ENCODE measurements around the gene NAXD. TPM values are rescaled to one million over a fixed set of nuclear protein-coding genes. Genes with fewer than 3 reads are reported as not detected.

The NAXD gene
- total RNA-seq, 1 experiment from 2014 or later: 15.1 TPM

GRCh38 chr13:110640591-110641029, 25.3 kb downstream of the NAXD start:
- intact Hi-C loops (cut with micrococcal nuclease; ENCODE audit: unreplicated experiment) (no loop called here), in situ Hi-C loops (cut with HindIII; ENCODE audit: low pct_unique_long_range_greater_than_20kb, low sequenced_read_pairs) (no loop called here)
- ATAC-seq: no peak
- no peak overlapping the region for H3K27ac ChIP-seq (ENCODE audit: low read length)
- TF ChIP-seq REST (IDR thresholded peaks at IDR 0.05; ENCODE audit: insufficient read depth in 1 of 2, low read depth in 2 of 2, low read length in 1 of 2): no peak
- no peak for TF ChIP-seq CTCF (IDR thresholded peaks at IDR 0.05)
- no peak for TF ChIP-seq SIN3A (IDR thresholded peaks at IDR 0.05; ENCODE audit: borderline replicate concordance, insufficient read depth, low read depth, low read length)
- TF ChIP-seq POLR2AphosphoS5 (IDR thresholded peaks at IDR 0.05; ENCODE audit: low read depth, low read length): no peak
- no peak for TF ChIP-seq TCF7L2 (IDR thresholded peaks at IDR 0.05; ENCODE audit: low read depth, low read length)
- no peaks in the 10 kb centered on the region for H3K9me3 ChIP-seq (ENCODE audit: control insufficient read depth, insufficient read depth, low read depth, low read length)
- DNase-seq (ENCODE audit: low read depth, low spot score): no peak
- ChIA-PET CTCF (no interaction called here), POLR2A (no interaction called here)
- H3K36me3 ChIP-seq (ENCODE audit: control insufficient read depth, insufficient read depth, low read length): no peaks in the 10 kb centered on the region
- no TSS peak for BruUV-seq (replicated peaks)
- no peaks in the 10 kb centered on the region for H3K4me1 ChIP-seq (ENCODE audit: control insufficient read depth, insufficient read depth, low read length)
- no peak overlapping the region for H3K4me3 ChIP-seq (ENCODE audit: low read depth in 2 of 2, low read length in 2 of 2)
- no peaks in the 10 kb centered on the region for H3K27me3 ChIP-seq (ENCODE audit: control insufficient read depth, insufficient read depth, low read length)

GRCh38 chr13:110641055-110642015, 26.0 kb downstream of the NAXD start:
- TF ChIP-seq POLR2AphosphoS5 (IDR thresholded peaks at IDR 0.05; ENCODE audit: low read depth, low read length) (no peak), CTCF (IDR thresholded peaks at IDR 0.05) (no peak), REST (IDR thresholded peaks at IDR 0.05; ENCODE audit: insufficient read depth in 1 of 2, low read depth in 2 of 2, low read length in 1 of 2) (no peak), TCF7L2 (IDR thresholded peaks at IDR 0.05; ENCODE audit: low read depth, low read length) (no peak), SIN3A (IDR thresholded peaks at IDR 0.05; ENCODE audit: borderline replicate concordance, insufficient read depth, low read depth, low read length) (no peak)
- ATAC-seq (no peak), DNase-seq (ENCODE audit: low read depth, low spot score) (no peak)
- in situ Hi-C loops (cut with HindIII; ENCODE audit: low pct_unique_long_range_greater_than_20kb, low sequenced_read_pairs) (no loop called here), intact Hi-C loops (cut with micrococcal nuclease; ENCODE audit: unreplicated experiment) (no loop called here)
- Histone ChIP-seq H3K27me3 (ENCODE audit: control insufficient read depth, insufficient read depth, low read length) (no peaks in the 10 kb centered on the region), H3K4me3 (ENCODE audit: low read depth in 2 of 2, low read length in 2 of 2) (no peak overlapping the region), H3K36me3 (ENCODE audit: control insufficient read depth, insufficient read depth, low read length) (no peaks in the 10 kb centered on the region), H3K27ac (ENCODE audit: low read length) (no peak overlapping the region), H3K4me1 (ENCODE audit: control insufficient read depth, insufficient read depth, low read length) (no peaks in the 10 kb centered on the region), H3K9me3 (ENCODE audit: control insufficient read depth, insufficient read depth, low read depth, low read length) (no peaks in the 10 kb centered on the region)
- ChIA-PET CTCF (no interaction called here), POLR2A (no interaction called here)
- BruUV-seq (replicated peaks): no TSS peak

Data from Panc1 (cell line).